GM21786 (cell line): ENCODE results near the gene HAPLN3.

Source experiments
- ATAC-seq: cut with Tn5 transposase; IDR thresholded peaks from one replicate; pipeline ENCODE4 v1.9.1; 2021; ENCODE audit not compliant: unreplicated experiment

HAPLN3 gene

GRCh38 chr15:88865498-88866099 lies 29.7 kb downstream of the HAPLN3 start:
- no peak for ATAC-seq

- no peak for ATAC-seq
Observed at GRCh38 chr15:88864861-88865497, 30.4 kb downstream of the HAPLN3 start.

GRCh38 chr15:88863412-88863811 lies 31.9 kb downstream of the HAPLN3 start:
- ATAC-seq = no peak

GRCh38 chr15:88860212-88860611 lies 35.1 kb downstream of the HAPLN3 start:
- ATAC-seq = no peak

GRCh38 chr15:88859550-88859949 lies 35.8 kb downstream of the HAPLN3 start:
- ATAC-seq = no peak

GRCh38 chr15:88858934-88859333 lies 36.4 kb downstream of the HAPLN3 start:
- ATAC-seq = no peak

GRCh38 chr15:88852476-88852875 lies 42.9 kb downstream of the HAPLN3 start:
- ATAC-seq = no peak

GRCh38 chr15:88849376-88850072 lies 45.8 kb downstream of the HAPLN3 start:
- ATAC-seq = no peak

- no peak for ATAC-seq
Observed at GRCh38 chr15:88848203-88848602, 47.1 kb downstream of the HAPLN3 start.

- ATAC-seq = no peak
Observed at GRCh38 chr15:88847144-88847543, 48.2 kb downstream of the HAPLN3 start.

GRCh38 chr15:88845616-88846015 lies 49.7 kb downstream of the HAPLN3 start:
- no peak for ATAC-seq

- ATAC-seq = no peak
Observed at GRCh38 chr15:88844749-88845386, 50.5 kb downstream of the HAPLN3 start.

GRCh38 chr15:88843334-88843733 lies 52.0 kb downstream of the HAPLN3 start:
- no peak for ATAC-seq

GRCh38 chr15:88842156-88842555 lies 53.2 kb downstream of the HAPLN3 start:
- ATAC-seq = no peak

GRCh38 chr15:88841236-88841635 lies 54.1 kb downstream of the HAPLN3 start:
- no peak for ATAC-seq

GRCh38 chr15:88839961-88840360 lies 55.4 kb downstream of the HAPLN3 start:
- ATAC-seq = no peak

GRCh38 chr15:88839146-88839545 lies 56.2 kb downstream of the HAPLN3 start:
- no peak for ATAC-seq

GRCh38 chr15:88838667-88839066 lies 56.7 kb downstream of the HAPLN3 start:
- no peak for ATAC-seq

- ATAC-seq = no peak
Observed at GRCh38 chr15:88835646-88836045, 59.7 kb downstream of the HAPLN3 start.

GRCh38 chr15:88835119-88835518 lies 60.2 kb downstream of the HAPLN3 start:
- ATAC-seq = no peak

- ATAC-seq = no peak
Observed at GRCh38 chr15:88834211-88834812, 61.0 kb downstream of the HAPLN3 start.

- no peak for ATAC-seq
Observed at GRCh38 chr15:88833731-88834100, 61.6 kb downstream of the HAPLN3 start.
